Keratinocyte (primary cell): ENCODE data around the gene TRABD2B. TPM values are rescaled to one million over a fixed set of nuclear protein-coding genes. Genes with fewer than 3 reads are reported as not detected.

Experiments used
- DNase-seq: peaks from one replicate; pipeline ENCODE4 v3.0.0-alpha.2; 2011; ENCODE audit warnings: low read depth, missing footprints, low spot score
- FAIRE-seq: peaks from 2 replicates; lab custom pipeline; 2011; peaks lifted over from hg19 to GRCh38; lab: Jason Lieb, UNC
- H2AFZ ChIP-seq: 2 replicates; pipeline ENCODE4 v1.6.0; 2012; ENCODE audit warnings: low read length, control low read depth, inconsistent platforms; ENCODE audit not compliant: control insufficient read depth
- H3K27ac ChIP-seq: 2 replicates; pipeline ENCODE4 v1.5.1; 2011; ENCODE audit warnings: low read length; ENCODE audit not compliant: control insufficient read depth, insufficient read depth
- H3K27me3 ChIP-seq: 3 replicates; pipeline ENCODE4 v1.6.0; 2011; ENCODE audit warnings: low read length; ENCODE audit not compliant: control insufficient read depth, insufficient read depth; ENCODE audit errors: extremely low read depth
- H3K36me3 ChIP-seq, 2 experiments: 2 replicates in 1 of 2; 3 replicates in 1 of 2; pipeline ENCODE4 v1.5.1; 2011; ENCODE audit warnings: low read length in 2 of 2, mild to moderate bottlenecking in 1 of 2; ENCODE audit not compliant: control insufficient read depth in 2 of 2, insufficient read depth in 2 of 2; ENCODE audit errors: extremely low read depth in 1 of 2
- H3K4me1 ChIP-seq: 3 replicates; pipeline ENCODE4 v1.5.1; 2011; ENCODE audit warnings: low read length; ENCODE audit not compliant: control insufficient read depth, insufficient read depth; ENCODE audit errors: extremely low read depth
- H3K4me2 ChIP-seq: 3 replicates; pipeline ENCODE4 v1.6.0; 2011; ENCODE audit warnings: low read depth, low read length; ENCODE audit not compliant: control insufficient read depth, insufficient read depth; ENCODE audit errors: extremely low read depth
- H3K4me3 ChIP-seq, 3 experiments: fragments of 200-600 bp in 1 of 3; sonication (generic) in 1 of 3; 2 replicates in 2 of 3; 3 replicates in 1 of 3; pipeline ENCODE4 v1.5.1; 2011 to 2016; ENCODE audit warnings: low read length in 3 of 3, mild to moderate bottlenecking in 3 of 3, control low read depth in 2 of 3, inconsistent platforms in 1 of 3, low read depth in 1 of 3, mixed read lengths in 1 of 3, mixed run types in 1 of 3, moderate library complexity in 1 of 3; ENCODE audit not compliant: control insufficient read depth in 2 of 3, insufficient read depth in 2 of 3; ENCODE audit errors: extremely low read depth in 1 of 3
- H3K79me2 ChIP-seq: 2 replicates; pipeline ENCODE4 v1.6.0; 2012; ENCODE audit warnings: low read length; ENCODE audit not compliant: control insufficient read depth, insufficient read depth
- H3K9ac ChIP-seq: 3 replicates; pipeline ENCODE4 v1.6.0; 2011; ENCODE audit warnings: low read length; ENCODE audit not compliant: control insufficient read depth, insufficient read depth; ENCODE audit errors: extremely low read depth
- H3K9me1 ChIP-seq: 3 replicates; pipeline ENCODE4 v1.6.0; 2011; ENCODE audit warnings: low read length; ENCODE audit not compliant: control insufficient read depth, insufficient read depth; ENCODE audit errors: extremely low read depth
- H3K9me3 ChIP-seq: 2 replicates; pipeline ENCODE4 v1.5.1; 2012; ENCODE audit warnings: low read depth, low read length; ENCODE audit not compliant: control insufficient read depth
- H4K20me1 ChIP-seq: 3 replicates; pipeline ENCODE4 v1.6.0; 2011; ENCODE audit warnings: low read length; ENCODE audit not compliant: control insufficient read depth, insufficient read depth; ENCODE audit errors: extremely low read depth
- CTCF ChIP-seq, 3 experiments: IDR thresholded peaks in 1 of 3; conservative IDR thresholded peaks in 1 of 3; optimal IDR thresholded peaks in 1 of 3; 2 replicates in 2 of 3; 3 replicates in 1 of 3; pipeline versions ENCODE3 to v1.5.1; 2011; ENCODE audit warnings: low read length in 3 of 3, mild to moderate bottlenecking in 3 of 3, moderate library complexity in 2 of 3, control low read depth in 1 of 3, inconsistent platforms in 1 of 3; ENCODE audit not compliant: insufficient read depth in 2 of 3; ENCODE audit errors: extremely low read depth in 1 of 3
- EZH2 ChIP-seq: IDR thresholded peaks from one replicate; pipeline ENCODE4 v1.6.1; 2012; ENCODE audit warnings: inconsistent platforms, mild to moderate bottlenecking, low read length, moderate library complexity
- dilution Hi-C: fragments of 300-500 bp; cut with MboI; formaldehyde crosslinking; loops from one replicate; pipeline ENCODE4 v1.7.0; 2020; ENCODE audit warnings: low sequenced_read_pairs; ENCODE audit not compliant: extremely low pct_ligation_motif_present
- polyA plus RNA-seq, 5 experiments: library from polyadenylated mRNA; depleted of rRNA in 3 of 5; stranded (reverse) in 3 of 5; stranded (forward) in 1 of 5; unstranded in 1 of 5; fragments of >200 nt; gene quantifications; 1 replicate in 1 of 5; 2 replicates in 3 of 5; 3 replicates in 1 of 5; pipeline versions ENCODE4 v1.2.1 to v1.2.3, GENCODE V29; 2011 to 2012; ENCODE audit warnings: missing spikeins in 2 of 5, low read depth in 1 of 5, low replicate concordance in 1 of 5

The TRABD2B gene
- polyA plus RNA-seq, 1 donor (not counting 4 experiments of a cell fraction or from before 2014, with no cell fraction given): 0.13 TPM

DNA sequence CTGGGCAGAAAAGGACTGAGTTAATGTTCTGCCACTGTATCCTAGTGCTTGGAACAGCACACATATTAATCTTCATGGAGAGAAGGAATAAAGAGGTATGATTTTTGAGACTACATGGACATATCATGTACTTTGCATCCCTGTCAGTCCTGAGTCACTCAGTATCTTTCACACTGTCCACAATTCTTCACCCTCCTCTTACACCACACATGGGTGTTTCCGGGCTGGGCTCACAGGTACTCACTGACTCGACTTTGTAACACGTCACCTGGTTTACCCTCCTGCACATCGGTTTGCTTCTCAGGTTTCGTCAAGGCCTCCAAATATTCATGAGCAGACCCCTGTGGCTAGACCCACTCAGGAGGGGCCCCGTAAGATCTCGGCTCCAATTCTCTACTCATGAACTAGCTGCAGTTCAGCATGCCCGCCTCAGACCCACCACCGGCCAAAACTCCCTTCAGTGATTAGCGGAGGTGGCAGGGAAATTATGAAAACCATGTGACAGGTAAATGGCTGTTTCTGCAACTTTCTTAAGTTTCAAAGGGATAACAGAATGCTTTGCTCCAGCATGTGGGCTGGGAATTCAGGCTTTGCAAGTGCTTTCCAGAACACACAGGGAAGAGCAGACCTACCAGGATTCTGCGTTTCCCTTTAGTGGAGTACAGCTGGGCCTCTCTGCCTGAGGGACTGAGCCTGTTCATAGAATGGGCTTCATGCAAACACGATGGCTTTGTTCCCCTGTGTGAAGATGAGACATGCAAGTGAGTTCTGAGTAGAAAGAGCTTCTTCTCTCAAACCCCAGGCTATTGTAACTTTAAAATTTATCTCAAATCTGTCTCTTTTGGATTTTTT, 31.3 kb upstream of the TRABD2B start:
- dilution Hi-C loops: no loop called here
- no peaks in the 10 kb centered on the region for H4K20me1 ChIP-seq
- no peak overlapping the region for H3K4me3 ChIP-seq
- no peaks in the 10 kb centered on the region for H3K79me2 ChIP-seq
- no peak for TF ChIP-seq CTCF (optimal IDR thresholded peaks at IDR 0.05 in 1 of 3, IDR thresholded peaks at IDR 0.05 in 1 of 3, conservative IDR thresholded peaks at IDR 0.05 in 1 of 3; ENCODE audit: extremely low read depth in 1 of 3, insufficient read depth in 2 of 3, low read length in 3 of 3)
- TF ChIP-seq EZH2: no peak
- no peak overlapping the region for H2AFZ ChIP-seq
- FAIRE-seq: peak; percentile 20
- H3K4me1 ChIP-seq: peaks cover 13% of the 10 kb centered on the region
- H3K4me2 ChIP-seq: no peak overlapping the region
- H3K9me1 ChIP-seq: no peaks in the 10 kb centered on the region
- DNase-seq: no peak
- no peak overlapping the region for H3K9ac ChIP-seq
- no peak overlapping the region for H3K27ac ChIP-seq
- H3K27me3 ChIP-seq: no peaks in the 10 kb centered on the region
- no peaks in the 10 kb centered on the region for H3K9me3 ChIP-seq
- no peaks in the 10 kb centered on the region for H3K36me3 ChIP-seq

GRCh38 chr1:48027533-48027835, 30.3 kb upstream of the TRABD2B start:
- H3K4me1 ChIP-seq: peaks cover 13% of the 10 kb centered on the region
- no peak for FAIRE-seq

More at GRCh38 chr1:48027533-48027835, 30.3 kb upstream of the TRABD2B start:
- Histone ChIP-seq H3K36me3 (no peaks in the 10 kb centered on the region), H3K9me3 (no peaks in the 10 kb centered on the region), H3K9ac (no peak overlapping the region), H4K20me1 (no peaks in the 10 kb centered on the region), H3K4me3 (no peak overlapping the region), H3K79me2 (no peaks in the 10 kb centered on the region), H3K27me3 (no peaks in the 10 kb centered on the region), H2AFZ (no peak overlapping the region), H3K4me2 (no peak overlapping the region), H3K9me1 (no peaks in the 10 kb centered on the region), H3K27ac (no peak overlapping the region)
- TF ChIP-seq CTCF (optimal IDR thresholded peaks at IDR 0.05 in 1 of 3, IDR thresholded peaks at IDR 0.05 in 1 of 3, conservative IDR thresholded peaks at IDR 0.05 in 1 of 3; ENCODE audit: extremely low read depth in 1 of 3, insufficient read depth in 2 of 3, low read length in 3 of 3) (no peak), EZH2 (no peak)
- dilution Hi-C loops: no loop called here
- DNase-seq: no peak
